22Rv1 (cell line): ENCODE results near the gene HECW1.

Experiments used
- ZFX ChIP-seq: fragments of 450-650 bp; IDR thresholded peaks from 2 replicates; pipeline ENCODE4 v1.6.1; 2017; ENCODE audit warnings: antibody characterized with exemption, borderline replicate concordance
- TF ChIP-seq, protein P1 (sequence below): fragments of 450-650 bp; IDR thresholded peaks from 2 replicates; pipeline ENCODE4 v1.5.1; 2017; ENCODE audit warnings: mild to moderate bottlenecking

DNA sequence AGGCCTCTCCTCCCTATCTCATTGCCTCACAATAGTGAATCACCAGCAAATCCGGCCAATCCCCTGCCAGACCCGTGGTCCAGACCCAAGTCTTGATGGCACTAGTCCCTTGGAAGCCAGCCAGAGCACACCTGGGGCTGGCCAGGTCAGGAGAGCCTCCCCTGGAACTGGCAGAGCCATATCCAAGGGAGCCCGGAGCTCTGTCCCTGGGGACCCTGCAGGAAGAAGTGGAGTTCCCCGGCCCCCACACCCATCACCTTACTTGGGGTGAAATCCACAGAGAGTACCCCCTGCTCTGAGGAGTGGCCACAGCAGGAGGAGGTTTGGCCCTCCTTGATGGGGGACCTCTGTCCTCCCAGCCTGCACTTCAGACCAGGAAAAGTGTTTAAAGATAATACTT is 122.5 kb downstream of the HECW1 start:
- TF ChIP-seq, protein P1, sequence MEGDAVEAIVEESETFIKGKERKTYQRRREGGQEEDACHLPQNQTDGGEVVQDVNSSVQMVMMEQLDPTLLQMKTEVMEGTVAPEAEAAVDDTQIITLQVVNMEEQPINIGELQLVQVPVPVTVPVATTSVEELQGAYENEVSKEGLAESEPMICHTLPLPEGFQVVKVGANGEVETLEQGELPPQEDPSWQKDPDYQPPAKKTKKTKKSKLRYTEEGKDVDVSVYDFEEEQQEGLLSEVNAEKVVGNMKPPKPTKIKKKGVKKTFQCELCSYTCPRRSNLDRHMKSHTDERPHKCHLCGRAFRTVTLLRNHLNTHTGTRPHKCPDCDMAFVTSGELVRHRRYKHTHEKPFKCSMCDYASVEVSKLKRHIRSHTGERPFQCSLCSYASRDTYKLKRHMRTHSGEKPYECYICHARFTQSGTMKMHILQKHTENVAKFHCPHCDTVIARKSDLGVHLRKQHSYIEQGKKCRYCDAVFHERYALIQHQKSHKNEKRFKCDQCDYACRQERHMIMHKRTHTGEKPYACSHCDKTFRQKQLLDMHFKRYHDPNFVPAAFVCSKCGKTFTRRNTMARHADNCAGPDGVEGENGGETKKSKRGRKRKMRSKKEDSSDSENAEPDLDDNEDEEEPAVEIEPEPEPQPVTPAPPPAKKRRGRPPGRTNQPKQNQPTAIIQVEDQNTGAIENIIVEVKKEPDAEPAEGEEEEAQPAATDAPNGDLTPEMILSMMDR, result no peak
- no peak for TF ChIP-seq ZFX
